ENCODE data around the gene DGKD. TPM values are rescaled to one million over a fixed set of nuclear protein-coding genes. Genes with fewer than 3 reads are reported as not detected.

Gene DGKD
- total RNA-seq, 4 donors from 2014 or later = 67.7 to 195 (median 125) TPM

DNA sequence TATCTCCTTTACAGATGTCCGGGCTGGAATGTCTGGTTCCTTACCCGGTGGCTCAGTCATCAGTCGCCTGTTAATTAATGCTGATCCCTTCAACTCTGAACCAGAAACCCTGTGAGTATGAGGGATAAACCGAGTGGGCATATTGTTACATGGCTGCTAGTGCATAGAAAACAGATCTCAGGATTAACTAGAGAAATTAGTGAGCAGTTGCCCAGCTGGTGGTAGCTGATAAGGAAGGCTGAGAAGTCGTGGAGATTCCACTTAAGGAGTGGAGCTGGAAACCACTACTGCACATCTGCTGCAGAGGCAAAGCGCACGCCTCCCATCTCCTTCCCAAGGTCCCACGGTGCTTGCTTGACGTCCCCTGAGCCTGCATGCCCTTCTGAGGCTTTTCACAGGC, 97.7 kb downstream of the DGKD start:
- Histone ChIP-seq H3K9me3 (no peaks in the 10 kb centered on the region), H3K27ac (no peak overlapping the region), H3K4me3 (no peak overlapping the region), H3K4me1 (no peaks in the 10 kb centered on the region), H3K36me3 (peaks cover 0 to 97% (median 0%) of the 10 kb centered on the region in 3 donors), H3K27me3 (no peaks in the 10 kb centered on the region)
- DNase-seq = peak in 1 of 3 donors; percentile 22
- no peak for TF ChIP-seq POLR2A (IDR thresholded peaks at IDR 0.05)
- TF ChIP-seq, protein P1, sequence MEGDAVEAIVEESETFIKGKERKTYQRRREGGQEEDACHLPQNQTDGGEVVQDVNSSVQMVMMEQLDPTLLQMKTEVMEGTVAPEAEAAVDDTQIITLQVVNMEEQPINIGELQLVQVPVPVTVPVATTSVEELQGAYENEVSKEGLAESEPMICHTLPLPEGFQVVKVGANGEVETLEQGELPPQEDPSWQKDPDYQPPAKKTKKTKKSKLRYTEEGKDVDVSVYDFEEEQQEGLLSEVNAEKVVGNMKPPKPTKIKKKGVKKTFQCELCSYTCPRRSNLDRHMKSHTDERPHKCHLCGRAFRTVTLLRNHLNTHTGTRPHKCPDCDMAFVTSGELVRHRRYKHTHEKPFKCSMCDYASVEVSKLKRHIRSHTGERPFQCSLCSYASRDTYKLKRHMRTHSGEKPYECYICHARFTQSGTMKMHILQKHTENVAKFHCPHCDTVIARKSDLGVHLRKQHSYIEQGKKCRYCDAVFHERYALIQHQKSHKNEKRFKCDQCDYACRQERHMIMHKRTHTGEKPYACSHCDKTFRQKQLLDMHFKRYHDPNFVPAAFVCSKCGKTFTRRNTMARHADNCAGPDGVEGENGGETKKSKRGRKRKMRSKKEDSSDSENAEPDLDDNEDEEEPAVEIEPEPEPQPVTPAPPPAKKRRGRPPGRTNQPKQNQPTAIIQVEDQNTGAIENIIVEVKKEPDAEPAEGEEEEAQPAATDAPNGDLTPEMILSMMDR (IDR thresholded peaks at IDR 0.05) = no peak

DNA sequence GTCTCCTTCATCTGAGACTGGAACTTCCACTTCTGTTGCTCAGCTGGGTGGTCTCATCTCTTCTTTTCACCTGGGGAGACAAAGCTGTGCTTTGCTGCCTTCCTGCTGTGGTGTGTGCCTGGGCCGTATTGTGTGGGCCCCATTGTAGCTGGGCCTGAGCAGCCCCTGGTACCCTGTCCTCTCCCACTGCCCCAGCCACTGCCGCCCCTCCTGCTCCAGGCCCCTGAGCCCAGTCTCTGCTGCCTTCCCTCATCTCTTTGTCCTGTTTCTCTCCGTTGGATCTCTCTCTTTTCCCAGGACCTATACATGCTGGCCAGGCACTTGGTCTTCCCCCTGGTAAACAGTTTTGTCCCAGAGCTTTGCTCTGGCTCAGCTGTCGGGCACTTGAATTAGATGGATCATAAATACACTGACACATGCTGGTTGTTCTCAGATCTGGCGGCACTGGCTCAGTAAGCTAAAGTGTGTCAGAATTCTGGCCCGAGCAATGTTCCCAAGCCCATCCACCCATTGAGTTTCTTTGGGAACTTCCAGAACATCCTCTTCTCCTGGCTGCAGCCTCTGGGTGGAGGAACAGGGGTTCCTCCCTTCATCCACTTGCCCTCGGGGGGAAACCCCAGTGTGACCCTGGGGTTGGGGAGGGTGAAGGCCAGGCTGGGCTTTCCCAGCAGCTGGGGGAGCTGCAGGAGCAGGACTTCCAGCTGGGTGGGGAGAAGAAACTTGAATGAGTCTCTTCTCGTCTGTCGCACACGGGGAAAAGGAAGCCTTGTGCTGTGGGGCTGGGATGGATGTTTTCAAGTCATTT, 99.0 kb downstream of the DGKD start:
- no peaks in the 10 kb centered on the region for H3K27me3 ChIP-seq
- H3K4me3 ChIP-seq = no peak overlapping the region
- peak in 1 of 3 donors; percentile 36 for DNase-seq
- H3K4me1 ChIP-seq = no peaks in the 10 kb centered on the region
- H3K36me3 ChIP-seq = peaks cover 0 to 98% (median 0%) of the 10 kb centered on the region in 3 donors
- H3K9me3 ChIP-seq = no peaks in the 10 kb centered on the region
- no peak overlapping the region for H3K27ac ChIP-seq
- TF ChIP-seq, protein P1 (IDR thresholded peaks at IDR 0.05) = no peak

DNA sequence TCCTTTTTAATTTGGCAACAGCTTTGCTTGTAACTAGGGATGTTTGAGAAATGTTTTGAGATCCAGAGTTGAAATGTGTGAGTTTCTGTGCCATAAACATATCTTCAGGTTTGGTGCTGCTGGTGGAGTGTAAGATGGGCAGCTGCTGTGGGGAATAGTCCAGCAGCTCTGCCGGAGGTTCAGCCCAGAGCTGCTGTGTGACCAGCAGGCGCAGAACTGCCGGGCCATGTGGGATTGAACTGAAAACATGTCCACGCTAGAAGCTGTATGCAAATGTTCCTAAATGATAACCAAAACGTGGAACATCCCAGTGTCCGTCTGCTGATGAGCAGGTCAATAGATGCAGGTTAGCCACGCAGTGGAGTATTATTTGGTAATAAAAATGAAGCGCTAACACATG, 99.6 kb downstream of the DGKD start:
- Histone ChIP-seq H3K9me3 (no peaks in the 10 kb centered on the region), H3K36me3 (peaks cover 0 to 98% (median 0%) of the 10 kb centered on the region in 3 donors), H3K27me3 (no peaks in the 10 kb centered on the region), H3K4me1 (no peaks in the 10 kb centered on the region), H3K4me3 (no peak overlapping the region), H3K27ac (no peak overlapping the region)
- DNase-seq = peak in 1 of 3 donors; percentile 28
- no peak for TF ChIP-seq POLR2A (IDR thresholded peaks at IDR 0.05)
- TF ChIP-seq, protein P1 (IDR thresholded peaks at IDR 0.05) = no peak

DNA sequence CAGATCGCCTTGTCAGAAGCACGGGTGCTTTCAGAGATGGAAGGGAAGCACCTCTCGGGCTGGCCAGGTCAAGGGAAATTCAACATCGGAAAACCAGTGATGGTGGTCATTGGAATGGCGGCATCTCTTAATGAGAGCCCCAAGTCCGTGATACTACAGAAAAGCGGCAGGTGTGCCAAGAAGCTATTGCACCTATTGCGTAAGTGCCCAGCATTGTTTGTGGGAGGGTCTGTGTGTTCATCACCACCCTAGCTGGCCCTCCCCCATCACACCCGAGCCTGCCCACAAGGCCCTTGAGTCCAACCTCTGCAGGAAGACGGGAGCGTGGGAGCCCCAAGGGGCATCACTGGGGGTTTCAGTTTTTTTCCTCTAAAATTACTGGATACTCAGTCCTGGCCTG, 100.7 kb downstream of the DGKD start:
- Histone ChIP-seq H3K4me3 (no peak overlapping the region), H3K4me1 (no peaks in the 10 kb centered on the region), H3K27me3 (no peaks in the 10 kb centered on the region), H3K36me3 (peaks cover 0 to 98% (median 0%) of the 10 kb centered on the region in 3 donors), H3K9me3 (no peaks in the 10 kb centered on the region), H3K27ac (no peak overlapping the region)
- DNase-seq = peak in 1 of 3 donors; percentile 30
- TF ChIP-seq, protein P1 (IDR thresholded peaks at IDR 0.05) = no peak
- no peak for TF ChIP-seq POLR2A (IDR thresholded peaks at IDR 0.05)

DNA sequence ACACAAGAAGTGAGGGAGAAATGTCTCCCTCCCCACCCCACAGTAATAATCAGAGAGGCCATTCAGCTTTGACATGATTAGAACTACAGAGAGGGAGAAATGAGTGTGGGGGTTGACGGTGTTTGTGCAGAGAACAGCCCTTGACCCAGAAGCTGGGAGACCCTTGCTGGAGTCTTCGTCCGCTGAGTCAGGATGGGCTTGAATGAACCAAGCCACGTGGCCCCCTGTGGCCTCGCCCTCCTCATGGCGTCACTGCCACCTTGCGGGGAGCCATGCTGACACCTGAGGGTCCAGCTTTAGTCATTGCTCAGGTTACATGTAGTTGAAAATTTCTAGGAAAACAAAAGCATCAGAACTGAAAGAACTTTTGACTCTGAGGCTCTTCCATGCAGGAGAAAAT, 101.2 kb downstream of the DGKD start:
- Histone ChIP-seq H3K27ac (no peak overlapping the region), H3K4me1 (no peaks in the 10 kb centered on the region), H3K36me3 (peaks cover 0 to 98% (median 0%) of the 10 kb centered on the region in 3 donors), H3K27me3 (no peaks in the 10 kb centered on the region), H3K4me3 (no peak overlapping the region), H3K9me3 (no peaks in the 10 kb centered on the region)
- TF ChIP-seq, protein P1 (IDR thresholded peaks at IDR 0.05) = no peak
- TF ChIP-seq POLR2A (IDR thresholded peaks at IDR 0.05) = no peak
- DNase-seq = peak in 1 of 3 donors; percentile 27

All from Peyer's patch (tissue), 4 donors.